Measurements from ENCODE around the gene LY86.
A peak's percentile ranks its signal among the peaks of the same experiment; 100 is the strongest.

LY86 gene

GRCh38 chr6:6685249-6686040, 96.9 kb downstream of the LY86 start:
- peak; percentile 65 for DNase-seq

- no peak for DNase-seq
Observed at GRCh38 chr6:6686176-6686575, 97.7 kb downstream of the LY86 start.

GRCh38 chr6:6686748-6687601, 98.5 kb downstream of the LY86 start:
- peak; percentile 45 for DNase-seq

GRCh38 chr6:6688283-6688682, 99.8 kb downstream of the LY86 start:
- DNase-seq: no peak

DNA sequence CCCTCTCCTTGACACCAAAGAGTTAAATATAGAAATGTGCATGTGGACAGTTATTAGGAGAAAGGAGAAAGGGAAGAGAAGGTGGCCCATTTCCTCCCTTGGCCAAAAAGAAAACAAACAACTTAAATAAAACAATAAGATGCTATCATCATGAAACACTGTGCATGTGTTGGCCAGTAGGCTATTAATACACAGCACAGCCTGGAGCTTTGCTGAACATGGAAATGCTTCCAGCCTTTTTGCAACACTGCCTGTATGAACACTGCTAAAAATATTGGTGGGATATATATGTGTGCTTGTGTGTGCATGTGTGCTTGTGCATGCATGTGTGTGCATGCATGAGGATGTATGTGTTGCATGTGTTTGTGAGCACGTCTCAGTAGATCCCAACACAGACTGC, 100.4 kb downstream of the LY86 start:
- DNase-seq: no peak

DNA sequence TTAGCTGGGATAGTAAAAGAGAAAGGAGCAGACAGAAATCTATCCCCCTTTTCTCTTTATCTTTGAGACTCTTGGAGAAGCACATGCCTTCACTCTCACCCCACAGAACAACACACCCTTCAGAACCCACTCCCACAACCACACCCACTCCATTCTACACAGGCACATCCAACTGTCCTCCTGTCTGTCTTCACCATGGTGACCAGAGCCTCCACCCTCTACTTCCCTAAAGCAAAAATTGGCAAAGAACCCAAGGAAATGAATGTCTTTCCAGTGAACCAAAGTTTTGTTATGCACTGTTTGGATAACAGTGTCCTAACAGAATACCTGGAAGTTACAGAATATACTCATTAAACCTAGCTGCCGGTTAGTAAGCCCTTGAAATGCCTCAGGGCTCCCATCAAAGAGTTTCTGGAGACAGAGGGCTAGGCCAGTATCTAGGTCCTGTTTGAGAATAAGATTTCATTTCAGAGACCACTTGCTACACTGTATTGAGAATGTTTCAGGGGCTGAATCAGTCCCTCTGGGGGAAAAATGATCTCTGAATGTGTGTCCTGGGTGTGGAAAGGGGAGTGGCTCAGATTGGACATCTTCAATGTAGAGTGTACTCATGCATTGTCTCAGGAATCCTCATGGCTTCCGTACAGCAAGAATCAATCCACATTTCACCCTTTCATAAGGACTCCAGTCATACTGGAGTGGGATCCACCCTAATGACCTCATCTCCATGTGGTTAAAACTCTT, 101.1 kb downstream of the LY86 start:
- DNase-seq: peak; percentile 79

GRCh38 chr6:6690144-6690483, 101.6 kb downstream of the LY86 start:
- DNase-seq: no peak

DNA sequence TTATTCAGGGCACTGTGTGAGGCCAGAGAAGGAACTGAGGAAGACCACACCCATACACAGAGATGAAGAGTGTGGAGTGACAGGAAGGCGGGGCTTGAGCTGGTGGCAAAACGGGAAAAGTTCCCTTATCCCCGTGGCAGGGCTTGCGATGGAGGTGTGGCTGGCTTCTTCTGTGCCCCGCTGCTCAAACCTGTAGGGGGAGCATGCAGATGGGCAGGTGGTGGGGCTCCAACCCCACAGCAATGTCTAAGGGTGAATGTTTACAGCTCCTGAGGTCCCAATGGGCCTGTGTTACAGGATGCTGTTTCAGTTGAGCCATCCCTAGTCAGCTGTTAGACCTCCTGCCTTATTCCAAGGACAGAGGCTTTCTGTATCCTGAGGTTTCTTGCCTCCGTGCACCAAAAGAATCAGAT, 105.9 kb downstream of the LY86 start:
- DNase-seq: no peak

DNA sequence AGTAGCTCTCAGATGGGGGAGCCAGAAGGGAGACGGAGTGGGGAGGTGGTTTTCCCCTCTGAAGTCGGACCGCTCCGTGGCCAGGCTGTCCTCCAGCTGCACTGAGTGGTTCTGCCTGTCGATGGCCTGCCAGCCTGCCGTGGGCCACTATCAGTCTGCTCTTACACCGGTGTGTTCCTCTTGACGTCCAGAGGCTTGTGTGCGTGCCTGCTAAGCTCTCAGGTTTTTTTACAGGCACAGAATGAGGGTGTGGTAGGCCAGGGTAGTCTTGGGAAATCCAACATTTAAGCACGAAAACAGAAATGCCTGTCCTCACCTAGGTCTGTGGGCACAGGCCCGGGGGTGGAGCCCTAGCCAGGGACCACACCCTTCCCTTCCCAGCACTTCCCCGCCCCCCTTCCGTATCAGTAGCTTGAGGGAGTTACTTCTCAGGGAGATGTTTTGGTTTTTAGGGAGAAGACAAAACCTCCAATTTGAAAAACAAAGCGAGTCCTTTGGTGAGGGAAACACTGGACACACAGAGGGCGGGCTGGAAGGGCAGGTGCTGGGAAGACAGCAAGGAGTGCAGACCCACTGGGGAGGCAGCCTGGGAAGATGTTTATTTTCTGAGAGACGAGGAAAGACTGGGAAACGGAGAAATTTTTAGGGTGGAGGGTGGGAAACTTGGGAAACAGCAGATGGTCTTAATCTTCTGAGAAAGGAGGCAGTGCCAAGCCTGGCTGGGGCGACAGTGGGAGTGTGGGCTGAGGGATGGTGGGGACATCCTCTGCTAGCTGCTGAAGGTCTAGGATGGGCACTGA, 106.5 kb downstream of the LY86 start:
- DNase-seq: no peak

DNA sequence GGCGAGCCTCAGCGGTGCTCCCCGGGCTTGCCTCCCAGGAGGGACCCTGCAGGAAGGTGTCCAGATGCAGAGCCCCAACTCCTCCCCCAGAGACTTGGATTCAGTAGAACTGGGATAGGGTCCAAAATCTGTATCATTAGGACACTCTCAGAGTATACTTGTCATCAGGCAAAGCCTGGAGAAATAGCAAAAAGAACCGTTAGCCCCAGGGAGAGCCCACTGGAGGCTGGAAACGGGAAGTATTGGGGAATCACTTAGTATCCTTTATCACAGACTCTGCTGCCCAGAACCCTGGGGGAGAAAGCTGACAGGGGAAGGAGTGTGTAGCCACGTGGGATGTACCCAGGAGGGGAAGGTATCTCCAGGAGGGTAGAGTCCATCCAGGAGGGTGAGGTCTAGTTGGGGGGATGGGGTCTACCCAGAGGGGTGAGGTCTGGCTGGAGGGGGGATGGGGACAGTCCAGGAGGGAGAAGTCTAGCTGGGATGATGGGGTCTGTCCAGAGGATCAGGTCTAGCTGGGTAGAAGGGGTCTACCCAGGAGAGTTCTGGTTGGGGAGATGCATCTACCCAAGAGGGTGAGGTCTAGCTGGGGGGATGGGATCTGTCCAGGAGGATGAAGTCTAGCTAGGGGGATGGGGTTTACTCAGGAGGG, 107.2 kb downstream of the LY86 start:
- peak; percentile 61 for DNase-seq

GRCh38 chr6:6696867-6697531, 108.5 kb downstream of the LY86 start:
- DNase-seq: peak; percentile 65

- DNase-seq: peak; percentile 32
Observed at GRCh38 chr6:6697620-6698019, 109.1 kb downstream of the LY86 start.

DNA sequence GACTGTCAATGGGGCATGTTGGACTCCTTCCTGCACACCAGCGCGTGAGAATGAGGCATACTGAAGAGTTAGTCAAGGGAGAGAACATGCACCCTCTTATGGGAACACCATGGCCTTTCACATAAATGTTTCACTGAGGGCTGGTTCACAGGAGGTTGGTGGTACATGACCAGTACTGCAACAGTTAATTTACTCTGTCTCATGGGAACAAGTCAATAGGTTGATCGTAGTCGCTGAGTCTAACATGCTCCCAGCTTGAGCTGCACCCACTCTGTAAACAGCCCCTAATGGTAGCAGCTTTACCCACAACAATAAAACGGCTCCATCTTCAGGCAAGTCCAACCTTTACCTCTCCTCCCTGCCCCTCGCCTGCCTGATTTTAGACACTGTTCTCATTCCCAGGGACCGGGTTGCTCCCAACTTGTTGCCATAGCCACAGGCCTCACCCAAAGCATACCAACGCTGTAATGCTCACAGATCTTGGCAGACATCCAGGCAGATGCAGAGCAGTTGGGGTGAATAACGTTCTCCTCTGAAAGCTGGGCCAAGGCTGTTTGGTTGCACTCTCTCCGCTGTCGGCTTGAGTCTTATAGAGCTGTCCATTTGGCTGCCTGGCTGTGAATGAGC, 111.3 kb downstream of the LY86 start:
- peak; percentile 97 for DNase-seq

DNA sequence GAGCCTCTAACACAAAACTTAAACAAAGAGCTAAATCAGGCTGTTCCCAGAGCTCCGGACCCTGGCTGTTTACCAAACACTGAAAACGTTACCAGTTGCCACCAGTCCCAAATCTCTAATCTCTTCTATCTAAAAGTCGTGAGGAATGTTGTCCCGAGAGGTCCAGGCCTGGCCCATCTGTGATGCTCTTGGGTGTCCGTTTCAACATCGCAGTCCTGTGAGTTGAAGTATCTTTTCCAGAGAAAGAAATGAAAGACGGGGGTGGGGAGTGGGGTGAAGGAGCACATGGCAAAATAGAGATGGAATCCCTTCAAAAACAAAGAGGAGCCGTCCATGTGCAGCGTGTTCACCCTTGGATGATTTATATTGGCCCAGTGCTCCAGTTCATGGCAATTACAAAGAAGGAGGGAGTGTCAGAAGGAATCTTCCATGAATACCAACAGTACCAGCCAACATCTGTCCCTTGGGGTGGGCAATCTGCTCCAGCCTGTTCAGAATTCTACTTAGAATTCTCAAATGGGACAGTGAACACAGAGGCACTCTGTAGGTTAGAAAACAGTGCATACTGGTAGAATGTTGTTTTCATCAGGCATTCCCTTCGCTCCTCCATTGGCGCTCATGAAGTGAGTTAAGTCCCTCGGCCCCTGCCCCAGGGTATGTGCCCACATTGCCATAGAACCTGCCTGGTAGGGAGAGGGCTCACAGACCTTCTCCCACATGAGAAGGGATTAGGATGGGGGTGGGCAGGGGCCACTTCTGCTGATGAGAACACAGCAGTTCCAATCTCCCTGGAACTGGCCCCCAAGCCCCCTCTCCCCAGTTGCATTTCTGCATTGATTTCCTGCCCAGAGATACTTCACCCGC, 112.1 kb downstream of the LY86 start:
- no peak for DNase-seq

- DNase-seq: no peak
Observed at GRCh38 chr6:6701864-6702263, 113.3 kb downstream of the LY86 start.

- DNase-seq: no peak
Observed at GRCh38 chr6:6703699-6704098, 115.2 kb downstream of the LY86 start.

Data from fibroblast of skin of right quadriceps (primary cell).